Thymus (tissue), 11 donors: Measurements from ENCODE around the gene VWF. TPM values are rescaled to one million over a fixed set of nuclear protein-coding genes. Genes with fewer than 3 reads are reported as not detected.

Experiments
- DNase-seq, 9 donors: peaks; one replicate each; pipeline ENCODE4 v3.0.0-alpha.2; 2013; ENCODE audit warnings: low spot score in 9 of 9, low read depth in 6 of 9, missing footprints in 1 of 9
- H3K27ac ChIP-seq, 2 donors: one replicate each; pipeline ENCODE4 v1.5.1; 2013; ENCODE audit warnings: control low read depth in 1 of 2, low read depth in 1 of 2, low read length in 1 of 2, mild to moderate bottlenecking in 1 of 2, moderate library complexity in 1 of 2
- H3K27me3 ChIP-seq, 2 donors: one replicate each; pipeline ENCODE4 v1.5.1; 2013; ENCODE audit warnings: low read length in 1 of 2; ENCODE audit not compliant: control insufficient read depth in 2 of 2, insufficient read depth in 1 of 2
- H3K36me3 ChIP-seq, 2 donors: one replicate each; pipeline ENCODE4 v1.5.1; 2013; ENCODE audit warnings: low read length in 1 of 2, mild to moderate bottlenecking in 1 of 2, moderate library complexity in 1 of 2; ENCODE audit not compliant: control insufficient read depth in 2 of 2, insufficient read depth in 2 of 2
- H3K4me1 ChIP-seq, 2 donors: one replicate each; pipeline ENCODE4 v1.5.1; 2013; ENCODE audit warnings: low read length in 2 of 2; ENCODE audit not compliant: control insufficient read depth in 2 of 2, insufficient read depth in 2 of 2
- H3K4me3 ChIP-seq, 2 donors: one replicate each; pipeline ENCODE4 v1.5.1; 2013; ENCODE audit warnings: low read length in 2 of 2, control low read depth in 1 of 2, mild to moderate bottlenecking in 1 of 2
- H3K9me3 ChIP-seq, 2 donors: one replicate each; pipeline ENCODE4 v1.5.1; 2013; ENCODE audit warnings: low read length in 1 of 2, mild to moderate bottlenecking in 1 of 2; ENCODE audit not compliant: control insufficient read depth in 2 of 2, insufficient read depth in 1 of 2
- WGBS: extraction: QIAGEN DNeasy Blood & Tissue Kit; methylation state at CpG from one replicate; pipeline ENCODE4 v1.1.7; 2013; 5-methylcytosine and 5-hydroxymethylcytosine counted together
- polyA plus RNA-seq: library from polyadenylated mRNA; stranded (reverse); fragments of 200-250 nt; gene quantifications from one replicate; pipeline ENCODE4 v1.2.3, GENCODE V29; 2013
- total RNA-seq: library from RNA; stranded (reverse); fragments of 120-200 nt; gene quantifications from one replicate; pipeline ENCODE4 v1.2.4, GENCODE V29; 2013
- donor health status: healthy.

Gene VWF
- total and polyA plus RNA-seq, 2 donors: 6.7 to 33.8 TPM

DNA sequence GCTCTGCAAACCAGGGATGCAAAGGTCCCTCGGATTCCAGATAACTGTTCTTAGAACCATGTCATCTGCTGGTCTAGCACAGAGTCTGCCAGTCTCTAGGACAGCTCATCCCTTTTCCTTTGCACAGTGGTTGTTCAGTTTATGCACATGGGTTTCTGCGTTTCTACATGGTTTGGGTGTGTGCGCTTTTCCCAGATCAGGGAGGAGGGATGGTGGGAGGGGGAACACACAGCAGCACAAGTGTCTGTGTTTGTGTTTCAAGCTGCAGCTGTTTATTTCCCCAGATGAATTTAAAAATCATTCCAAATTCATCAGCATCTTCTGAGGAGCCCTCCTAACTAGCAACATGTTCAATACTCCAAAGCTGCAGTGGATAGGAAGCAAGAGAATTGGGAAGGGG, 224.8 kb downstream of the VWF start:
- DNase-seq: no peak
- H3K27me3 ChIP-seq: no peaks in the 10 kb centered on the region
- no peak overlapping the region for H3K27ac ChIP-seq
- H3K4me1 ChIP-seq: no peaks in the 10 kb centered on the region
- no peak overlapping the region for H3K4me3 ChIP-seq
- H3K9me3 ChIP-seq: no peaks in the 10 kb centered on the region
- H3K36me3 ChIP-seq: no peaks in the 10 kb centered on the region
- 98% methylated on average over 3 of the region's 3 CpGs for WGBS

DNA sequence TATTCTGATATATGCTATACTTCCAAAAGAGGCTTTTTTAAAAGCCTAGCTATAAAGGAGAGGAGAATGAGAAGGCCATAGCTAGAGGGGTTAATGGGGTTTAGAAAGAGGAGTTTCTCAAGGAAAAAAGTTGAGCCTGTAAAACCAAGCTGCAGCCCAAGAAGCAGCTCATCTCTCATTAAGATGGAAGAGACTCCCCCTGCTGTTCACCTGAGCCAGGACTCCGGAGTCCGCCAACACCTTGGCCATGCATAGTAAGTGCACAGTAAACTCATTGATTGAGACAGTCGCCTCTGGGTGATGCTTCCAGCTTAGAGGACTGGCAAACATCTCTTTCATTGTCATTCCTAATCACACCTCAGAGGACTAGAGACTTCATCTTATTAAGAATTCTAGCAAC, 225.6 kb downstream of the VWF start:
- WGBS: 96% methylated on average over 3 of the region's 3 CpGs
- Histone ChIP-seq H3K36me3 (no peaks in the 10 kb centered on the region), H3K4me1 (no peaks in the 10 kb centered on the region), H3K4me3 (no peak overlapping the region), H3K9me3 (no peaks in the 10 kb centered on the region), H3K27me3 (no peaks in the 10 kb centered on the region), H3K27ac (no peak overlapping the region)
- no peak for DNase-seq

Other genes with a start within 250 kb of the VWF start
- 0.57 TPM for gene ANO2, start 179.4 kb downstream of the VWF start, total RNA-seq
- 1.4 TPM for gene ANO2, start 179.4 kb downstream of the VWF start, polyA plus RNA-seq
- gene CD9, start 75.7 kb upstream of the VWF start, total RNA-seq: 50.0 TPM
- 198 TPM for gene CD9, start 75.7 kb upstream of the VWF start, polyA plus RNA-seq
- gene PLEKHG6, start 186.0 kb upstream of the VWF start, total RNA-seq: 0.61 TPM
- gene PLEKHG6, start 186.0 kb upstream of the VWF start, polyA plus RNA-seq: 7.5 TPM
- gene TNFRSF1A, start 217.4 kb upstream of the VWF start, total RNA-seq: 29.8 TPM
- 61.6 TPM for gene TNFRSF1A, start 217.4 kb upstream of the VWF start, polyA plus RNA-seq